RCC 7860 (cell line): ENCODE results near the gene IMMT.

Source experiments
- DNase-seq: peaks from one replicate; pipeline ENCODE4 v3.0.0-alpha.2; 2015; ENCODE audit warnings: low spot score
- FAIRE-seq: peaks from 2 replicates; lab custom pipeline; 2012; peaks lifted over from hg19 to GRCh38; lab: Jason Lieb, UNC

Gene IMMT

GRCh38 chr2:86226636-86227520 is 31.6 kb upstream of the IMMT start:
- DNase-seq (no peak), FAIRE-seq (no peak)

GRCh38 chr2:86226070-86226469 is 30.8 kb upstream of the IMMT start:
- DNase-seq (no peak), FAIRE-seq (no peak)

DNA sequence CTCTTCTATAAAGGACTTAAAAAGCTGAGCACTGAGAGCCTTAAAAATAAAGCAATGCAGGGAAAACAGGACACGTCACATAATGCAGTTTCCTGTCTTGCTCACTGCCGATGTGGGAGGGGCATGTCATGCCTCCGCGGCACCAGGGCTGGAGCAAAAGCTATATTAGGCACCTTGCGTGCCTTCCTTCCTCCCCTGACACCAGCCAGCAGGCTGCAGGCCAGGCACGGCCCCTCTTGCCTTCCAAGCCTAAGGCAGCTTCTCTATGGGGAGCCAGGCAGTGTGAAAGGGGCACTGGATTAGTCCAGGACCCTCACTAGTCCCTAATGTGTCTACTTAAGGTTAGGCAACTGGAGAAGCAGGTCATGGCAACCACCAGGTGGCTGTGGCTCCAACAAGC is 30.3 kb upstream of the IMMT start:
- FAIRE-seq (no peak), DNase-seq (no peak)

DNA sequence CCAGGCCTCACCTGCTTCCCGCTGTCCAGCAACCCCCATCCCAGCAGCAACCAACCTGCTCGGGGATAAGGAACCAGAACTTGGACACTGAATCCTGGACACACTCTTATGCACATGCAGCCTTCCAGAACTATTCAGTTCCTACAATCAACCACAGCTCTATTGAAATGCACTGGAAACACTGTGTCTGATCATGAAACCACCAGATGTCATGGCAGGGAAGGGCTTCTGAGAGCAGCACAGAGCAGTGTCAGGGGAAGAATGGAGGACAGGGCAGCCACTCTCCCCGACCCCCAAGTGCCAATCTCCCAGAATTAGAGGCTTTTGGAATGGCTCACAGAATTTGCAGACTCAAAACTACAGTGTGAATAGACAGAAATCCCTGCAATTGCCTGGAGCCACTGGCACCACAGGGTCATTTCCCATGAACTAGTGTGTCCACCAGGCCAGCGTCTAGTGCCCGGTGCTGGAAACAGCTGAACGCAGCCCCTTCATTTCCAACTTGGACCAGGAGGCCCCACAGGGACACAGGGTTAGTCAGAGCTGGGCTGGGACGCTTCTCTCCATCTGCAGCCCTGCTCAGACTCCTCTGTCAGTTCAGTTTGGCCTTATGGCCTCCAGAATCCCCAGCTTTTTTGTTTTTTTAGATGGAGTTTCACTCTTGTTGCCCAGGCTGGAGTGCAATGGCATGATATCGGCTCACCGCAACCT is 29.5 kb upstream of the IMMT start:
- FAIRE-seq, result no peak
- DNase-seq, result no peak

DNA sequence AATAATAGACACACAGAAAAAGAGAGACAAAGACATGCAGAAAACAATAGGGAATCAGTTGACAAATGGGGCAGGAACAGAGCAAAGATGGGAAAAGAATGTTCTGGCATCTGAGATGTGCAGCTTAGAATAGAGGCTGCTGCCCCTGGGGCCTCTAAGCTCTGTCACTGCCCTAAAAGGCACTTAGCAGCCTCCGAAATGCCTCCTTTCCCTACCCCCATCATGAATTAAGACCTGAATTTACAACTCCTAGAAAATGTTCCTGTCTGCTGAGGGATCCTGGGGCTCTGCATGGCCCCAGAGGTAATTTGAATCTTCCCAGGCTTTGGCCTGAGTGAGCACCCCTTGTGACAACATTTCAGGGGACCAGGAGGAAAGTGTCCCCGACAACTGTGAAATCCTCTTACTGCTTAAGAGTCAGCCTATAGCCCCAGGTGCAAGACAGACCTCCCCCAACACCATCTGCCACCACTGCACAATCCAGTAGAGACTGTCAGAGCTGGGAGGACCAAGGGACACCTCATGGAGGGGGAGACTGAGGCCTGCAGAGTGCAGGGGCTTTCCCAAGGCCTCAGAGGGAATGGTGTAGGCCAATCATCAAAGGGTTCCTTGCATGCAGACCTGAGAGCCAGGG is 28.8 kb upstream of the IMMT start:
- no peak for DNase-seq
- no peak for FAIRE-seq

- DNase-seq (no peak), FAIRE-seq (no peak)
Observed at GRCh38 chr2:86223140-86223926, 28.1 kb upstream of the IMMT start.

- DNase-seq (peak; percentile 24), FAIRE-seq (no peak)
Observed at GRCh38 chr2:86221066-86221684, 25.9 kb upstream of the IMMT start.

GRCh38 chr2:86219896-86220295 is 24.6 kb upstream of the IMMT start:
- FAIRE-seq, result no peak

DNA sequence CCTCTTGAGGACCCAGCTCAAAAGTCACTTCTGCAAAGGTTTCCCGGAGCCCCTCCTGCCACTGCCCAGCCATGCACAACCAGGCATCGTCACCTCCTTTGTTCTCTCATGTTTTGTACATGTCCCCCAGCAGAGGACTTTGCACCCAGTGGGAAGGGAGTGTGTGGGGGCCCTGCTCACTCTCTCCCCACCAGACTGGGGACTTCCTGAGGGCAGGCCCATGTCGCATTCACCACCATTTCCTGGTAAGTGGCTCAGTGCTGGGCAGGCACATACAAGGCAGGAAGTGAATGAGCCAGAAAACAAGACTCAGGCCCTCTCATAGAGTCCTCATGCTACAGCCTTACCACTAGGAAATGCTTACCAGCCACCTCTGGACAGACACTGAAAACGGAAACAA is 22.9 kb upstream of the IMMT start:
- DNase-seq, result no peak
- no peak for FAIRE-seq

More at GRCh38 chr2:86219896-86220295, 24.6 kb upstream of the IMMT start:
- no peak for DNase-seq

GRCh38 chr2:86216575-86217555 is 21.6 kb upstream of the IMMT start:
- DNase-seq (no peak), FAIRE-seq (no peak)

GRCh38 chr2:86214503-86214832 is 19.2 kb upstream of the IMMT start:
- DNase-seq (no peak), FAIRE-seq (no peak)

GRCh38 chr2:86213699-86214502 is 18.6 kb upstream of the IMMT start:
- DNase-seq, result no peak
- no peak for FAIRE-seq

DNA sequence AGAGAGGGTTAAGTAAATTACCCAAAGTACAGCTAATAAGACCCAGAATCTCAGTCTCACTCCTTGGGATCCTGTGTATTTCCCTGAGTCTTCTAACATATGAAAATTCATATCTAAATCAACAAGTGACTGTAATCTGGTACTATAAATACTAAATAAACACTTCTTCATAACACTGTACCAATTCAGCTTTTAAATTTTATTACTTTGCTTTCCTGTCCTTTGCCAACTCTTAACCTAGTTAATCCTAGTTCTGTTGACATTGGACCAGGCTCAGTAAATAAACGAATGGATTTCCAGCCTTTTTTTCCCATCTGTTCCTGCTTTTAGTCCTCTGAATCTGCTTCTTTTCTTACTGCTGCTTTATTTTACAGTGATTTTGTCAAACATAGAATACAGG is 17.8 kb upstream of the IMMT start:
- no peak for DNase-seq
- FAIRE-seq, result no peak

DNA sequence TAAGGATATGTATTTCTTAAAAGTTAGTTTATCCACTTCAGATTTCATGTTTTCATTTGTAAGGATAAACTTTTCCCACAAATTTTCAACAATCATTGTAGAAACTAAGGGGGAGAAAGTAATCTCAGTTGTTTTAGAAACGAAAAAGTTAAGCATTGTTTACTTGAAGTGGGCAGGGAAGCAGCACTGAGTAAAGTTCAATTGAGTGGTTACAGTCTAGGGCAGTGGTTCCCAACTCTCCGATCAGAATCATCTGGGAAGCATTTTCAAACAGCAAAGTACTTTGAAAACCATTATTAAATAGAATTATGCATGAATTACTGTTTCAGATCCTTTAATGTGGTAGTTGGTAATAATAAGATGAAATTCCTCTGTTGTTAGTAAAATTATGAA is 16.5 kb upstream of the IMMT start:
- no peak for FAIRE-seq

DNA sequence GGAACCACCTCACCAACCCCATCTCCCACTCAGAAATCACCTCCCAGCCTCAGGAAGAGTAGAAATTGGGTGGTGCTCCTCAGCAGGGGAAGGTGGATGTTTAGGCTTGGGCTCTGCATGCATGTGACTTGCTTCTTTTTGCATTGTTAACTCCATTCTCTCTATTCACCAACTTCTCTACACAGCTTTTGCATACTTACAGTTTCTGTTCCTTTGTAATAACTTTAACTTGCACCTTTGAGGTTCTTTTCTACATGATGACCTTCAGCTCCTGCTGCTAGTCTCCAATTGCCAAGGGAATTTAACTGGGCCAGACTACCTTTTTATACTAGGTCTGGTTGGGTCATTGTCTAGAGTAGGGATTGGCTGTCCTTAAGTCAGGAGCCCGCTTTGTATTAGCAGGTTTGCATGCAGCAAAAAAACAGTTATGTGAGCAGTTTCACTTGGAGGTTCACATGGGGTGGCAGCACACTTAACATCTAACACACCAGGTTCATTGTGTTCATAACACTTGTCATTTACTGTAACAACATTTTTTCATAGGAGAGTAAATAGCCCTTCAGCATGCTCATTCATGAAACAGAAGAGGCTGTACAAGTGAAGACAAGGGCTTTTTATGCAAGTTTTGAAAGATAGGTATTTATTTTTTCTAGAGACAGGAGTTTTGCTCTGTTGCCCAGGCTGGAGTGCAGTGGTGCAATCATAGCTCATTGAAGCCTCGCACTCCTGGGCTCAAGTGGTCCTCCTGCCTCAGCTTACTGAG is 16.0 kb upstream of the IMMT start:
- no peak for FAIRE-seq

More for the DNA sequence above, 16.5 kb upstream of the IMMT start:
- no peak for DNase-seq

GRCh38 chr2:86204458-86204857 is 9.2 kb upstream of the IMMT start:
- DNase-seq, result no peak
- FAIRE-seq, result no peak

More for the DNA sequence above, 16.0 kb upstream of the IMMT start:
- no peak for DNase-seq

GRCh38 chr2:86203614-86204013 is 8.4 kb upstream of the IMMT start:
- DNase-seq, result no peak
- no peak for FAIRE-seq

GRCh38 chr2:86202702-86203101 is 7.4 kb upstream of the IMMT start:
- no peak for DNase-seq
- FAIRE-seq, result no peak
